GM18870 (cell line): ENCODE results near the gene SHLD1.
"Not testable (repeated sequence)": the region's sequence is repeated elsewhere in the genome, so short reads cannot be mapped to it uniquely, and the experiment has no call there.

Source experiments
- ATAC-seq: cut with Tn5 transposase; IDR thresholded peaks from one replicate; pipeline ENCODE4 v1.9.1; 2021; ENCODE audit warnings: moderate library complexity; ENCODE audit not compliant: unreplicated experiment

Gene SHLD1

GRCh38 chr20:5735845-5736510, 14.2 kb upstream of the SHLD1 start:
- no peak for ATAC-seq

- no peak for ATAC-seq
Measured at GRCh38 chr20:5737619-5737953, 12.6 kb upstream of the SHLD1 start.

GRCh38 chr20:5737966-5738365, 12.2 kb upstream of the SHLD1 start:
- no peak for ATAC-seq

- not testable (repeated sequence) for ATAC-seq
Measured at GRCh38 chr20:5740643-5741042, 9.6 kb upstream of the SHLD1 start.

GRCh38 chr20:5741089-5741488, 9.1 kb upstream of the SHLD1 start:
- ATAC-seq = no peak

- no peak for ATAC-seq
Measured at GRCh38 chr20:5742041-5742440, 8.2 kb upstream of the SHLD1 start.

GRCh38 chr20:5745416-5746030, 4.7 kb upstream of the SHLD1 start:
- no peak for ATAC-seq

GRCh38 chr20:5746064-5746463, 4.1 kb upstream of the SHLD1 start:
- no peak for ATAC-seq

GRCh38 chr20:5748246-5748645, 2.0 kb upstream of the SHLD1 start:
- no peak for ATAC-seq

- not testable (repeated sequence) for ATAC-seq
Measured at GRCh38 chr20:5749512-5749951, 669 bp upstream of the SHLD1 start.

GRCh38 chr20:5751856-5752255, 1.7 kb downstream of the SHLD1 start:
- no peak for ATAC-seq

- no peak for ATAC-seq
Measured at GRCh38 chr20:5753814-5754213, 3.6 kb downstream of the SHLD1 start.

GRCh38 chr20:5757949-5758348, 7.7 kb downstream of the SHLD1 start:
- ATAC-seq = no peak

- no peak for ATAC-seq
Measured at GRCh38 chr20:5766085-5766764, 16.0 kb downstream of the SHLD1 start.

- ATAC-seq = no peak
Measured at GRCh38 chr20:5767493-5768098, 17.4 kb downstream of the SHLD1 start.

GRCh38 chr20:5770231-5770986, 20.2 kb downstream of the SHLD1 start:
- ATAC-seq = no peak

GRCh38 chr20:5770987-5771318, 20.8 kb downstream of the SHLD1 start:
- no peak for ATAC-seq

GRCh38 chr20:5772704-5773103, 22.5 kb downstream of the SHLD1 start:
- no peak for ATAC-seq

- ATAC-seq = no peak
Measured at GRCh38 chr20:5773589-5773988, 23.4 kb downstream of the SHLD1 start.

- ATAC-seq = no peak
Measured at GRCh38 chr20:5776077-5776476, 25.9 kb downstream of the SHLD1 start.
